ENCODE results near the gene MYO7A.

The MYO7A gene

GRCh38 chr11:77127920-77128691, at the start of gene MYO7A:
MYO7A (plus strand) TSS chr11:77128246; CDS start chr11:77130635, 2,389 bp downstream.
- DNase-seq (ENCODE audit: low spot score): peak; percentile 52

- no peak for DNase-seq (ENCODE audit: low spot score)
These were observed 48.4 kb upstream of the MYO7A start for GRCh38 chr11:77079666-77080065.

- DNase-seq (ENCODE audit: low spot score): peak; percentile 57
These were observed 47.3 kb upstream of the MYO7A start for GRCh38 chr11:77080643-77081210.

GRCh38 chr11:77081381-77081851, 46.6 kb upstream of the MYO7A start:
- DNase-seq (ENCODE audit: low spot score): no peak

GRCh38 chr11:77081976-77082836, 45.8 kb upstream of the MYO7A start:
- no peak for DNase-seq (ENCODE audit: low spot score)

- peak; percentile 80 for DNase-seq (ENCODE audit: low spot score)
These were observed 45.0 kb upstream of the MYO7A start for GRCh38 chr11:77082838-77083565.

- no peak for DNase-seq (ENCODE audit: low spot score)
These were observed 44.3 kb upstream of the MYO7A start for GRCh38 chr11:77083566-77084245.

- DNase-seq (ENCODE audit: low spot score): no peak
These were observed 43.4 kb upstream of the MYO7A start for GRCh38 chr11:77084581-77085191.

- no peak for DNase-seq (ENCODE audit: low spot score)
These were observed 42.4 kb upstream of the MYO7A start for GRCh38 chr11:77085652-77086051.

- DNase-seq (ENCODE audit: low spot score): no peak
These were observed 41.2 kb upstream of the MYO7A start for GRCh38 chr11:77086521-77087472.

GRCh38 chr11:77087723-77088225, 40.3 kb upstream of the MYO7A start:
- DNase-seq (ENCODE audit: low spot score): no peak

- DNase-seq (ENCODE audit: low spot score): no peak
These were observed 39.6 kb upstream of the MYO7A start for GRCh38 chr11:77088236-77089003.

- DNase-seq (ENCODE audit: low spot score): no peak
These were observed 39.0 kb upstream of the MYO7A start for GRCh38 chr11:77089004-77089545.

- no peak for DNase-seq (ENCODE audit: low spot score)
These were observed 38.0 kb upstream of the MYO7A start for GRCh38 chr11:77090046-77090372.

GRCh38 chr11:77090373-77091111, 37.5 kb upstream of the MYO7A start:
- no peak for DNase-seq (ENCODE audit: low spot score)

GRCh38 chr11:77091146-77091940, 36.7 kb upstream of the MYO7A start:
- peak; percentile 92 for DNase-seq (ENCODE audit: low spot score)

- DNase-seq (ENCODE audit: low spot score): no peak
These were observed 35.7 kb upstream of the MYO7A start for GRCh38 chr11:77092382-77092781.
